Type B pancreatic cell (in vitro differentiated cells): ENCODE data around the gene PLA2G4E. TPM values are rescaled to one million over a fixed set of nuclear protein-coding genes. Genes with fewer than 3 reads are reported as not detected.

Source experiments
- DNase-seq: peaks from one replicate; pipeline ENCODE4 v3.0.0; 2021; ENCODE audit warnings: mixed read lengths; ENCODE audit not compliant: unreplicated experiment; ENCODE audit errors: extremely low spot score
- H3K27ac Mint-ChIP-seq: 2 replicates; pipeline ENCODE4 v1.8.0; 2021; ENCODE audit warnings: mild to moderate bottlenecking, mixed read lengths
- H3K27me3 Mint-ChIP-seq: 2 replicates; pipeline ENCODE4 v1.8.0; 2021; ENCODE audit warnings: mixed read lengths
- H3K36me3 Mint-ChIP-seq: 2 replicates; pipeline ENCODE4 v1.8.0; 2021; ENCODE audit warnings: mixed read lengths
- H3K4me1 Mint-ChIP-seq: one replicate; pipeline ENCODE4 v1.8.0; 2021; ENCODE audit warnings: mixed read lengths; ENCODE audit not compliant: unreplicated experiment
- H3K4me3 Mint-ChIP-seq: 2 replicates; pipeline ENCODE4 v1.8.0; 2021; ENCODE audit warnings: mild to moderate bottlenecking, mixed read lengths
- H3K9me3 Mint-ChIP-seq: 2 replicates; pipeline ENCODE4 v1.8.0; 2021; ENCODE audit warnings: mixed read lengths
- CTCF ChIP-seq: fragments of 200-600 bp; sonication (generic); conservative IDR thresholded peaks from 2 replicates; pipeline ENCODE4 v1.5.0; 2021; ENCODE audit warnings: antibody characterized with exemption, mild to moderate bottlenecking
- total RNA-seq: library from RNA; stranded (reverse); gene quantifications from 2 replicates; pipeline ENCODE4 v1.2.1, GENCODE V29; 2021; ENCODE audit warnings: low replicate concordance

PLA2G4E gene
- total RNA-seq, 1 donor from 2014 or later: not detected

- H3K4me1 Mint-ChIP-seq: peaks cover 25% of the 10 kb centered on the region
- H3K27ac Mint-ChIP-seq: no peak overlapping the region
- peaks cover 8% of the 10 kb centered on the region for H3K36me3 Mint-ChIP-seq
- no peaks in the 10 kb centered on the region for H3K9me3 Mint-ChIP-seq
- no peaks in the 10 kb centered on the region for H3K27me3 Mint-ChIP-seq
- no peak overlapping the region for H3K4me3 Mint-ChIP-seq
- TF ChIP-seq CTCF: no peak
- DNase-seq: no peak
Measured at GRCh38 chr15:41948490-41948889, 72.4 kb downstream of the PLA2G4E start.

- H3K4me1 Mint-ChIP-seq: peaks cover 34% of the 10 kb centered on the region
- no peak for DNase-seq
- no peak for TF ChIP-seq CTCF
- no peak overlapping the region for H3K4me3 Mint-ChIP-seq
- no peaks in the 10 kb centered on the region for H3K9me3 Mint-ChIP-seq
- peaks cover 9% of the 10 kb centered on the region for H3K36me3 Mint-ChIP-seq
- no peaks in the 10 kb centered on the region for H3K27me3 Mint-ChIP-seq
- no peak overlapping the region for H3K27ac Mint-ChIP-seq
Measured at GRCh38 chr15:41946970-41947369, 73.9 kb downstream of the PLA2G4E start.

GRCh38 chr15:41945731-41946130, 75.1 kb downstream of the PLA2G4E start:
- Mint-ChIP-seq H3K4me1 (peaks cover 33% of the 10 kb centered on the region), H3K4me3 (no peak overlapping the region), H3K27ac (no peak overlapping the region), H3K27me3 (no peaks in the 10 kb centered on the region), H3K36me3 (peaks cover 14% of the 10 kb centered on the region), H3K9me3 (no peaks in the 10 kb centered on the region)
- TF ChIP-seq CTCF: no peak
- no peak for DNase-seq

GRCh38 chr15:41945221-41945620, 75.6 kb downstream of the PLA2G4E start:
- Mint-ChIP-seq H3K4me3 (no peak overlapping the region), H3K9me3 (no peaks in the 10 kb centered on the region), H3K27ac (no peak overlapping the region), H3K4me1 (peaks cover 28% of the 10 kb centered on the region), H3K27me3 (no peaks in the 10 kb centered on the region), H3K36me3 (peaks cover 15% of the 10 kb centered on the region)
- TF ChIP-seq CTCF: no peak
- DNase-seq: no peak

GRCh38 chr15:41944313-41944940, 76.4 kb downstream of the PLA2G4E start:
- H3K9me3 Mint-ChIP-seq: no peaks in the 10 kb centered on the region
- peak overlapping the region; percentile 77 for H3K27ac Mint-ChIP-seq
- peak overlapping the region; percentile 42 for H3K4me3 Mint-ChIP-seq
- TF ChIP-seq CTCF: no peak
- H3K27me3 Mint-ChIP-seq: no peaks in the 10 kb centered on the region
- DNase-seq: no peak
- peaks cover 15% of the 10 kb centered on the region for H3K36me3 Mint-ChIP-seq
- H3K4me1 Mint-ChIP-seq: peaks cover 24% of the 10 kb centered on the region
